Uterus (tissue), 4 donors: Measurements from ENCODE around the gene SLIT3. TPM values are rescaled to one million over a fixed set of nuclear protein-coding genes. Genes with fewer than 3 reads are reported as not detected.
A peak's percentile ranks its signal among the peaks of the same experiment; 100 is the strongest.

ENCODE experiments used
- DNase-seq, 2 donors: peaks; one replicate each; pipeline ENCODE4 v3.0.0-alpha.2; 2019 to 2020
- H3K27ac ChIP-seq, 2 donors: fragments of 200-600 bp; sonication (generic); 1 replicate in 1 of 2; 2 replicates in 1 of 2; pipeline ENCODE4 v1.5.1; 2016 to 2018
- H3K27me3 ChIP-seq, 2 donors: fragments of 200-600 bp; sonication (generic); one replicate each; pipeline ENCODE4 v1.5.1; 2018 to 2019; ENCODE audit warnings: control low read depth in 1 of 2
- H3K36me3 ChIP-seq, 2 donors: fragments of 200-600 bp; sonication (generic); one replicate each; pipeline ENCODE4 v1.5.1; 2019; ENCODE audit warnings: control low read depth in 1 of 2
- H3K4me1 ChIP-seq, 2 donors: fragments of 200-600 bp; sonication (generic); one replicate each; pipeline ENCODE4 v1.5.1; 2018 to 2019; ENCODE audit warnings: control low read depth in 1 of 2
- H3K4me3 ChIP-seq, 2 donors: fragments of 200-600 bp; sonication (generic); 1 replicate in 1 of 2; 2 replicates in 1 of 2; pipeline ENCODE4 v1.5.1; 2018 to 2019; ENCODE audit warnings: mild to moderate bottlenecking in 1 of 2
- H3K9me3 ChIP-seq, 2 donors: fragments of 200-600 bp; sonication (generic); one replicate each; pipeline ENCODE4 v1.5.1; 2019; ENCODE audit warnings: control low read depth in 1 of 2
- POLR2A ChIP-seq, 2 donors: fragments of 450-650 bp; IDR thresholded peaks; one replicate each; pipeline ENCODE4 v1.6.1; 2016; ENCODE audit warnings: antibody characterized with exemption in 2 of 2, mild to moderate bottlenecking in 1 of 2, moderate library complexity in 1 of 2
- intact Hi-C: fragments of 100-400 bp; cut with DNase I; formaldehyde crosslinking; loops from one replicate; pipeline ENCODE4 v1.15.1; 2023; ENCODE audit warnings: low total_unique reads
- total RNA-seq, 4 donors: library from RNA; depleted of rRNA in 3 of 4; stranded (reverse); fragments of >200 nt in 3 of 4; gene quantifications; one replicate each; pipeline versions ENCODE4 v1.1.0 to v1.2.4, GENCODE V29; 2014 to 2023
- TF ChIP-seq, protein P1 (sequence below), 4 experiments: fragments of 200-600 bp in 2 of 4; fragments of 450-650 bp in 2 of 4; sonication (generic) in 2 of 4; IDR thresholded peaks; one replicate each; pipeline ENCODE4 v1.5.1; 2016 to 2019; ENCODE audit warnings: antibody characterized with exemption in 4 of 4, mild to moderate bottlenecking in 2 of 4, moderate library complexity in 1 of 4
- donor health status: DM: yes; HTN: yes; CAD: no.

Gene SLIT3
- 10 to 100 TPM in 3 of 4 donors, 1 to 10 TPM in 1; 9.4 to 62.2 (median 28.1) TPM for total RNA-seq

DNA sequence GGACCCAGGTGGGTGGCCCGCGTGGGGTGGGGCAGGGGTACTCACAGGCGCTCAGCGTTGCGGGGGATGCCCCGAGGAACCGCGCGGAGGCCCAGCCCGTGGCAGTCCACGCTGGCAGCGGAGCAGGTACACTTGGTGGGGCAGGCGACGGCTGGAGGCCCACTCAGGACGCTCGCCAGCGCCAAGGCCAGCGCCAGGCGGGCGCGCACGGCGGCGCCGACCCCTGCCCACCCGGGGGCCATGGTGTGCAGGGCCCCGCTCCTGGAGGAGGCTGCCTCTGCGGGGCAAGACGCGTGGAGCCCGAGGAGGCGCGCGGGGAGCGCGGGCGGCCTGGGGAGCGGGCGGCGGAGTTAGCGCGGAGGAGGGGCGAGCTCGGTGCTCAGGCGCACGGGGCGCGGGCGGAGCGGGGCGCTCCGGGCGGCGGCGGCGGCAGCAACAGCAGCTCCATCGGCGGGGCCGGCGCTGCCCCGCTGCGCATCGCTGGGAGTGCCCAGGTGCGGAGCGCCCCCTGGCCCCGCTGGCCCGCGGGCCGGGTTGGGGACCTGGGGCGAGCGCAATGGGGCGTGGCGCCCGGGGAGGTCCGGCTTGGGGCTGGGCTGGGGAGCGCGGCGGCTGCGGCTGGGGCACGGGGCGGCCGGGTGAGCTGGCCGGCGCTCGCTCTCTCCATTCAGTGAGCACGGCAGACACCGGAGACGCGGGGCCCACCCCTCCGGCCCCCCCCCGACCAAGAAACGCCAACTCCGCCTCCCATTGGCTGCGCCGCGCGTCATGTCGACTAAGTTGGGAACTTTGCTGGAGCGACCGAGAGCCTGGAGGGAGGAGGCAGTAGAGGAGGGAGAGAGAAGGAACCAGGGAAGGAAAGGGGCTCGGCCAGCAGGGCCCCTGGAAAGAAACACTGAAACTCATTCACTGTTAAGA, at the start of gene SLIT3:
TSS of gene SLIT3 (minus strand) at position 672 of the 918 bp plus-strand sequence. CDS start at position 242, 430 bp downstream.
- peak; percentile 85 to 88 for DNase-seq
- intact Hi-C loops: no loop called here
- peak; percentile 11 to 31 for TF ChIP-seq POLR2A (IDR thresholded peaks at IDR 0.05)
- TF ChIP-seq, protein P1, sequence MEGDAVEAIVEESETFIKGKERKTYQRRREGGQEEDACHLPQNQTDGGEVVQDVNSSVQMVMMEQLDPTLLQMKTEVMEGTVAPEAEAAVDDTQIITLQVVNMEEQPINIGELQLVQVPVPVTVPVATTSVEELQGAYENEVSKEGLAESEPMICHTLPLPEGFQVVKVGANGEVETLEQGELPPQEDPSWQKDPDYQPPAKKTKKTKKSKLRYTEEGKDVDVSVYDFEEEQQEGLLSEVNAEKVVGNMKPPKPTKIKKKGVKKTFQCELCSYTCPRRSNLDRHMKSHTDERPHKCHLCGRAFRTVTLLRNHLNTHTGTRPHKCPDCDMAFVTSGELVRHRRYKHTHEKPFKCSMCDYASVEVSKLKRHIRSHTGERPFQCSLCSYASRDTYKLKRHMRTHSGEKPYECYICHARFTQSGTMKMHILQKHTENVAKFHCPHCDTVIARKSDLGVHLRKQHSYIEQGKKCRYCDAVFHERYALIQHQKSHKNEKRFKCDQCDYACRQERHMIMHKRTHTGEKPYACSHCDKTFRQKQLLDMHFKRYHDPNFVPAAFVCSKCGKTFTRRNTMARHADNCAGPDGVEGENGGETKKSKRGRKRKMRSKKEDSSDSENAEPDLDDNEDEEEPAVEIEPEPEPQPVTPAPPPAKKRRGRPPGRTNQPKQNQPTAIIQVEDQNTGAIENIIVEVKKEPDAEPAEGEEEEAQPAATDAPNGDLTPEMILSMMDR (IDR thresholded peaks at IDR 0.05): peak in 1 of 4 experiments; percentile 19
- H3K4me1 ChIP-seq: no peaks in the 10 kb centered on the region
- peak within 1 kb of the TSS; percentile 52 to 71 for H3K4me3 ChIP-seq
- H3K27ac ChIP-seq: peak within 1 kb of the TSS; percentile 76 to 78
- no peaks in the 10 kb centered on the region for H3K9me3 ChIP-seq
- H3K36me3 ChIP-seq: no peaks in the 10 kb centered on the region
- H3K27me3 ChIP-seq: no peaks in the 10 kb centered on the region

DNA sequence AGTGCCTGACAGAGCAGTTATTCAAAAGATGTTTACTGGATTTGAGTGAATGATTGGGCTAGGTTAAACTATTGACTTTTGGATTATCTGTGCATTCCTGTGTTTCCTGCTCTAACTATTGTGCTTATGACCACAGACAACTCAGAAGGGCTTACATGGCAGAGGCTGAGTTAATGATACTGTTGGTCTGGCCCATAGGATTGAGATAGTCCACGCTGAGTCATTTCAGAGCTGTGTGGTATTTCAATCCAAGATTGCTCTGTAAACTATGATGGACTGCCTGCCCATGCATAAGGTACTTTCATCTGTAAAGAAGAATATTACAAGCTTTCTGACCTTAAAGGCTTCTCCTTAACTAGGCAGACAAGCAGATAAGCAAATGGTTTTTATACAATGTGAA, 49.1 kb upstream of the SLIT3 start:
- no peaks in the 10 kb centered on the region for H3K27me3 ChIP-seq
- H3K4me1 ChIP-seq: no peaks in the 10 kb centered on the region
- intact Hi-C loops: no loop called here

DNA sequence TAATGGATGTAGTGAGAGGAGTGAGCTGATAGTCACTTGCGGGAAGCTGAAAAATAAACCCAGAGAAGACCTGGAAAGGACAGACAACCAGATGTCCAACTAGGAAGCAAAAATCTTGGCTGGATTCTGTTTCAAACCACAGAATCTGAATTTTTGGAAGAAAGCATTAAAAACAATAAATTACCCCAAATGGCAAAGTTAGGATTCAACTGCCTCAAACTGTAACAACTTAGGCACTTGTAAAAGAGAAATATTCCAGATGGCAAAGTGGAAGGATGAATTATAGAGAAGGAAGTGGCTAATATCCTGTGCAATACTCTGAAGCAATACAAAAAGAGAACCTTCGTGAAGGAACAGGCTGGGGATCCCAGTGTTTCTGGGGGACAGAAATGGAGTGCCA, 46.8 kb upstream of the SLIT3 start:
- no peaks in the 10 kb centered on the region for H3K9me3 ChIP-seq
- H3K27me3 ChIP-seq: no peaks in the 10 kb centered on the region
- no peak for TF ChIP-seq POLR2A (IDR thresholded peaks at IDR 0.05)
- TF ChIP-seq, protein P1 (IDR thresholded peaks at IDR 0.05): no peak
- no peak overlapping the region for H3K4me3 ChIP-seq
- no peaks in the 10 kb centered on the region for H3K4me1 ChIP-seq
- no peaks in the 10 kb centered on the region for H3K36me3 ChIP-seq
- intact Hi-C loops: no loop called here
- no peak for DNase-seq
- H3K27ac ChIP-seq: peak overlapping the region in 1 of 2 donors; percentile 43

More for the DNA sequence above, 49.1 kb upstream of the SLIT3 start:
- H3K9me3 ChIP-seq: no peaks in the 10 kb centered on the region
- H3K36me3 ChIP-seq: no peaks in the 10 kb centered on the region
- H3K4me3 ChIP-seq: no peak overlapping the region
- TF ChIP-seq, protein P1 (IDR thresholded peaks at IDR 0.05): no peak
- no peak for TF ChIP-seq POLR2A (IDR thresholded peaks at IDR 0.05)
- DNase-seq: no peak
- no peak overlapping the region for H3K27ac ChIP-seq

DNA sequence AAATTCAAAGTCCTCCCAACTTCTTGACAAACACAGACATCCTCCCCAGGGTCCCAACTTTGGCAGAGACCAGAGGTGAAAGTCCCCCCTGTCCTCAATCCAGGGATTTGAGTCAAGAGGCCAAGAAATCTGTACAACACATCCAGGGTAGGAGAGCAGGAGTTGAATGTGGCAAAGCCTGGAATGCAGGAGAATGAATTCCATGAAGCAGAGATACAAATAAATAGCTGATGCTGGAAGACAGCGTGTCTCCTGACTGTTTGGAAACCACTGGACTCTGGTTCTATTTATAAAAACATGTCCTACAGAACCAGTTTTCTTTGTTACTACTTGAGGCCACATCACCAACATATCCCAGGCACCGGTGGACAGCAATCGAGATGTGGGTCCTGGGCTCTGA, 43.7 kb upstream of the SLIT3 start:
- TF ChIP-seq POLR2A (IDR thresholded peaks at IDR 0.05): no peak
- TF ChIP-seq, protein P1 (IDR thresholded peaks at IDR 0.05): no peak
- no peaks in the 10 kb centered on the region for H3K27me3 ChIP-seq
- no peak overlapping the region for H3K27ac ChIP-seq
- no peaks in the 10 kb centered on the region for H3K4me1 ChIP-seq
- no peaks in the 10 kb centered on the region for H3K9me3 ChIP-seq
- no peak overlapping the region for H3K4me3 ChIP-seq
- H3K36me3 ChIP-seq: no peaks in the 10 kb centered on the region
- intact Hi-C loops: no loop called here
- peak in 1 of 2 donors; percentile 31 for DNase-seq

DNA sequence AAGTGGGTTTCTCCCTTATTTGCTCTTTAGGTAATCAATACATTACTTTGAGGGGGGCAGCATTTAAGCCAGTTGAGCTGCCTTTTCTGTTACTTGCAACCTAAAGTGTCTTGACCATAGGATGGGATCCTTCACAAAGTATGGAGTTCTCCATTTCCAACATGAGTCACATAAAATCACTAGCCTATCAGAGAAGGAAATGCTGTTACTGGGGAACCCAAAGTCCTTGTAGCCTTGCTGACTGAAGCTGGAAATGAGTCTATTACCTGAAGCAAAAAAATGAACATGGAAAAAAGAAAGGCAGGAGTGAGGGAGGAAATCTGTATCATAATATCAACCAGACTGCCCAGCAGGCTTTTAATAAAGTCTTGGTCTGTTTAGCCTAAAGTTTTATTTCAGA, 42.8 kb upstream of the SLIT3 start:
- Histone ChIP-seq H3K4me3 (no peak overlapping the region), H3K36me3 (no peaks in the 10 kb centered on the region), H3K4me1 (no peaks in the 10 kb centered on the region), H3K9me3 (no peaks in the 10 kb centered on the region), H3K27ac (no peak overlapping the region), H3K27me3 (no peaks in the 10 kb centered on the region)
- intact Hi-C loops: no loop called here
- no peak for DNase-seq
- TF ChIP-seq, protein P1 (IDR thresholded peaks at IDR 0.05): no peak
- no peak for TF ChIP-seq POLR2A (IDR thresholded peaks at IDR 0.05)
